Astrocyte (in vitro differentiated cells and primary cell): ENCODE data around the gene NPAS3.

ENCODE experiments used
- EZH2 ChIP-seq: IDR thresholded peaks from 2 replicates; pipeline ENCODE4 v1.6.1; 2012; ENCODE audit warnings: mild to moderate bottlenecking, low read length, inconsistent platforms; ENCODE audit not compliant: insufficient read depth
- TF ChIP-seq, protein P1 (sequence below): IDR thresholded peaks from 2 replicates; pipeline ENCODE4 v1.5.1; 2011; ENCODE audit warnings: low read depth, mild to moderate bottlenecking, inconsistent platforms, low read length, moderate library complexity; ENCODE audit not compliant: insufficient read depth

DNA sequence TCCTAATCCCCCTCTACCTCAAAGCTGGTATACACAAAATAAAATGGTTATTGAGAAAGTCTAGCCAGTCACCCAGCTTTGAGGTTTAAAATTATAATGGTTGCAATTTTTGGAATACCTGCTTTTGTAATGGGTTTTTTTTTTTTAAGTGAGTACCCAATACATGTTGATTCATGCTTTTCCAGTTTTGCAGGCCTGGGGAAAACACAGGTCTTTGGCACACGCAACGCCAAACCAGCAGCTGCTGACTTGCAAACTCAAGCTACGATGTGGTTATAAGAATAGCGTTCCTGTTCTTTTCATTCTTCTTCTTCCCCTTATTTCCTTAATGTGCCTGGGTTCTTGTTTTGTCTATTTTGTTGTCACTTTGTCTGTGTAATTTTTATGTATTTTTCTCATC is 779.2 kb downstream of the NPAS3 start:
- TF ChIP-seq, protein P1, sequence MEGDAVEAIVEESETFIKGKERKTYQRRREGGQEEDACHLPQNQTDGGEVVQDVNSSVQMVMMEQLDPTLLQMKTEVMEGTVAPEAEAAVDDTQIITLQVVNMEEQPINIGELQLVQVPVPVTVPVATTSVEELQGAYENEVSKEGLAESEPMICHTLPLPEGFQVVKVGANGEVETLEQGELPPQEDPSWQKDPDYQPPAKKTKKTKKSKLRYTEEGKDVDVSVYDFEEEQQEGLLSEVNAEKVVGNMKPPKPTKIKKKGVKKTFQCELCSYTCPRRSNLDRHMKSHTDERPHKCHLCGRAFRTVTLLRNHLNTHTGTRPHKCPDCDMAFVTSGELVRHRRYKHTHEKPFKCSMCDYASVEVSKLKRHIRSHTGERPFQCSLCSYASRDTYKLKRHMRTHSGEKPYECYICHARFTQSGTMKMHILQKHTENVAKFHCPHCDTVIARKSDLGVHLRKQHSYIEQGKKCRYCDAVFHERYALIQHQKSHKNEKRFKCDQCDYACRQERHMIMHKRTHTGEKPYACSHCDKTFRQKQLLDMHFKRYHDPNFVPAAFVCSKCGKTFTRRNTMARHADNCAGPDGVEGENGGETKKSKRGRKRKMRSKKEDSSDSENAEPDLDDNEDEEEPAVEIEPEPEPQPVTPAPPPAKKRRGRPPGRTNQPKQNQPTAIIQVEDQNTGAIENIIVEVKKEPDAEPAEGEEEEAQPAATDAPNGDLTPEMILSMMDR, result no peak
- TF ChIP-seq EZH2, result no peak
